IPS DF 19.7 (cell line): Measurements from ENCODE around the gene PTPN12.
"Not testable (repeated sequence)": the region's sequence is repeated elsewhere in the genome, so short reads cannot be mapped to it uniquely, and the experiment has no call there.

Source experiments
- DNase-seq: peaks from one replicate; pipeline ENCODE4 v3.0.0-alpha.2; 2013; ENCODE audit warnings: low read depth, low spot score

Gene PTPN12

DNA sequence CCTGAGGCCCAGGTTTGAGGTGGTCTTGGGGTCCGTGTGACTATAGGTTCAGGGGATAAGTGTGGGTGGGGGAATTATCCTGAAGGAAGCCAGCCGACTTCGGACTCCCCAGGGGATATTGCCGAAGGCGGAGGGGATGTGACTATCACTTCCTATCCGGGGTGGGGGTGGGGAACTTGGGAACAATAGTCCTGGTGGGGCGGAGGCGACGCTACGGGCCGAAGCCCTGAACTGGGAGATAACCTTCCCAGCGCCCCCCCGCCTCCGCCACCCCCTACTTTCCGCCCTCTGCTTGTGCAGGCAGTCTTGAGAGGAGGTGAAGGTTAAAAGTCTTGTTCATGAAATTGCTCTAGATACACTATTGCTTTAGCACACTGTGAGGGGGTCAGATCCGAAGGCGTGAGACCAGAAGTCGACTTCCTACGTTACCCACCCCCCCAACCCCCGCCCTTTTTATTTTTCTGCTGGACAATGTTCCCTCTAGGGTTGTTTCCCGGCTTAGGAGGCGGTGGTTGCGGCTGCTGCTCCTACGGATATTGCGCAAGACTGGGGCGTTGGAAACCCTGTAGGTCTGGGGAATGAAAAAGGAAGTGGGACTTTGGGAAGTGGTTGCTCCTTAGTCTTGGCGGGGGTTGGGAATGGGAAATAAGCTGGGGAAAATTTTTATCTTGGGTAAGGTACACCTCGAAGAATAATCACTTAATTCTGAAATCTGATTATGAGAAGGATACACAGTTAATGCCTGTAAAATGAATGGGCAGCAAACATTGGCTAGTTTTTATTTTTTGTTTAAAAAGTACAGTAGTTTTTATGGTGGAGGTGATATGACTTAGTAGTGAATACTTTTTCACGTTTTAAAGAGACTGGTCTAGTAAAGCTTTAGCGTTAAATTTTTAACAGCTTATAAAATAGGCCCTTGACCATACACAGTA lies 1.5 kb downstream of the PTPN12 start:
- no peak for DNase-seq

DNA sequence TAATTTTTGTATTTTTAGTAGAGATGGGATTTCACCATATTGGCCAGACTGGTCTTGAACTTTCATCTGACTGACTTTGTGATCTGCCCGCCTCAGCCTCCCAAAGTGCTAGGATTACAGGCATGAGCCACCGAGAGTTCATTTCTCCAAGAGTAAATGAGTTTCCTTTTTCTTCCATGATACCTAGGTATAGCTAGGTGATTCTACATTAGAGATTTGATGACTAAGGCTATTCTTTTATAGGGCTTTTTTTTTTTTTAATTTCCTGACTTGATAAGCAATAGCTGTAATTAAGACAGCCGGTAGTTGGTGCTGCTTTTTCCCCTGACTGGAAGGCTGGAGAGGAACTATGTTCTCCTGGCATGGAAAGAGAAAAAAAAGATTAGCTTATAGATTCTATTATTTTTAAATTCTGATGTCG lies 3.3 kb downstream of the PTPN12 start:
- no peak for DNase-seq

DNA sequence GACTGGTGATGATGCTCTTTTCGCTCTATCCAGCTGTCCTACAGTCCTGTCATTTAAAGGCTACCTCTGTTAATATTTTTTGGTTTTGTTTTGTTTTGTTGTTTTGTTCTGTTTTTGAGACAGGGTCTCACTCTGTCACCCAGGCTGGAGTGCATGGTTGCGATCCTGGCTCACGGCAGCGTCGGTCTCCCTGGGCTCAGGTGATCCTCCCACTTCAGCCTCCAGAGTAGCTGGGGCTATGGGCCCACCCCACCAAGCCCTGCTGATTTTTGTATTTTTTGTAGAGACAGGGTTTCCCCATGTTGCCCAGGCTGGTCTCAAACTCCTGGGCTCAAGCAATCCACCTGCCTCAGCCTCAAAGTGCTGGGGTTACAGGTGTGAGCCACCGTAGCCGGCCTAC lies 3.9 kb downstream of the PTPN12 start:
- DNase-seq: not testable (repeated sequence)

DNA sequence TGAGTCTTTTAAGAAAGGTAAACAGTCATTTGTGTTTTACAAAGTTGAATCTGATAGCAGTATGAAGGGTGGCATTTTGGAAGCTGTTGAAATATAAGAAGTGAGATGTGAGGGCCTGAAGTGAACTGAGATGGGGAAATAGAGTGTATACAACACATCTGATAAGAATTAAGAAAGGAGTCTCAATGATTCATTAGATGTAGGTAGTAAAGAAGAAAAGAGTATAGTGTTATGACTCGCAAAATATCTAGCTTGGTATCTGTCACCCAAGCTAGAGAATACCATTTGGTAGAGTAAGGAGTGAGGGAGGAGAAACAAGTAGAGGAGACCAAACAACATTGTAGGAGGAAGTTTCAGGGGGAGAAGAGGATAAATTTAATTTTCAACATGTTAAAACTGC lies 5.3 kb downstream of the PTPN12 start:
- DNase-seq: no peak

DNA sequence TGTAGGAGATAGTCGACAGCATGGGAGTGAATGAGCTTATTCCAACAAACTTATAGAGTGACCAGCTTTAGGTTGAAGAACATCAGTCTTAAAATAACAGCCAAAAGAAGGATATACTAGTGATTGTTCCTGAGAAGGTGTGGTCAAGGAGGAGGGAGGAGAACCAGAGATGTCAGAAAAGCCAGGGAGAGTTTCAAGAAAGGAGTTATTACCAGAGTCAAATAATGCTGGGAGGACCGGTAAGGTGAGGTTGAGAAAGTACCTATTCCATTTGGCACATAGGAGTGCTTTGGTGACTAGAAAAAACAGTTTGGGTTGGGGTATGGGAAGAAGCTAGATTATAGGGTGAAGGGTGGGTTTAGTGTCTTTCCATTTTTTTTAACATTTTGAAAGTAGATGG lies 5.8 kb downstream of the PTPN12 start:
- DNase-seq: no peak

DNA sequence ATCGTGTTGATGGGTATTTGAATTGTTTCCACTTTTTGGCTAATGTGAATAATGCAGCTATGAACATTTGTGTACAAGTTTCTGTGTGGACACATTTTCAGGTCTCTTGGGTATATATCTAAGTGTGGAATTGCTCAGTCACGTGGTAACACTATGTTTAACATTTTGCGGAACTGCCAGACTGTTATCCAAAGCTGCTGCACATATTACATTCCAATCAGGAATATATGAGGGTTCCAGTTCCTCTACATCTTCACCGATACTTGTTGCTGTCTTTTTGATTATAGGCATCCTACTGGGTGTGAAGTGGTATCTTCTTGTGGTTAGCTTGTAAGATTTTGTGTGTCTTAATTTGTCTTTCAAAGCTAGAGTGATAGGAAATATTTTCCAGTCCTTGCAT lies 6.8 kb downstream of the PTPN12 start:
- DNase-seq: no peak

DNA sequence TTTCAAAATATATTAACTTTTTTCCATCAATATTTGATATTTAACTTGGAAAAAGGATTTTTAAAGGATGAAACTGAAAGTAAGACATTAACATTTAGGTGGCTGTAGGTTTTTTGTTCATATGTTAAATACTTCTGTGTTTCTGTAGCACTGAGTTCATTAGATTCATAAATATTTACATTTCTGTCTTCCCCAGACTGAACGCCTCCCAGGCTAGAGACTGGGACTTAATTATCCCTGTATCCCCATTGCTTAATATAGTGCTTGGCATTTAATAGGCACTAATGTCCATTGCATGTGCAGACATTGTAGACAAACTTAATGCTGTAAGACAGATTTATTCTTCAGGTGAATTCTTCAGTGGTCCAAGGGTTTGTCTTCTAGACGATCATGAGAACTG lies 7.4 kb downstream of the PTPN12 start:
- DNase-seq: no peak

DNA sequence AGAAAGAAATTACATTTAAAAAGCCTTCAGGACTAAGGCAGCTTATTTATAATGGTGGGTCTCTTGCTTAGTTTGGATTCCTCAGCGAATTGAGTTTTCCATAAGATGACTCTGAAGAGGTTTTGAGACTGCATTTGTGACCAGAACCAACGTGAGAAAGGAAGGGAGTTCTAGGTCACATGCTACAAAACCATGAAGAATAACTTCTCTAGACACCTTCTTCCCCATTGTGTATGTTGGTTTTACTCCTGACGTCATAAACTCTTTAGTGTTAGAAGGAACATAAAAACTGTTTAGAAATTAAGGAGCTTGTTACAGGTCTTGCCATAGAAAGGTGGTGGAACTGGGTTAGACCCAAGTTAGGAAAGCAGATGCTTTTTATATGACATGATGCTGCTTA lies 11.1 kb downstream of the PTPN12 start:
- no peak for DNase-seq

DNA sequence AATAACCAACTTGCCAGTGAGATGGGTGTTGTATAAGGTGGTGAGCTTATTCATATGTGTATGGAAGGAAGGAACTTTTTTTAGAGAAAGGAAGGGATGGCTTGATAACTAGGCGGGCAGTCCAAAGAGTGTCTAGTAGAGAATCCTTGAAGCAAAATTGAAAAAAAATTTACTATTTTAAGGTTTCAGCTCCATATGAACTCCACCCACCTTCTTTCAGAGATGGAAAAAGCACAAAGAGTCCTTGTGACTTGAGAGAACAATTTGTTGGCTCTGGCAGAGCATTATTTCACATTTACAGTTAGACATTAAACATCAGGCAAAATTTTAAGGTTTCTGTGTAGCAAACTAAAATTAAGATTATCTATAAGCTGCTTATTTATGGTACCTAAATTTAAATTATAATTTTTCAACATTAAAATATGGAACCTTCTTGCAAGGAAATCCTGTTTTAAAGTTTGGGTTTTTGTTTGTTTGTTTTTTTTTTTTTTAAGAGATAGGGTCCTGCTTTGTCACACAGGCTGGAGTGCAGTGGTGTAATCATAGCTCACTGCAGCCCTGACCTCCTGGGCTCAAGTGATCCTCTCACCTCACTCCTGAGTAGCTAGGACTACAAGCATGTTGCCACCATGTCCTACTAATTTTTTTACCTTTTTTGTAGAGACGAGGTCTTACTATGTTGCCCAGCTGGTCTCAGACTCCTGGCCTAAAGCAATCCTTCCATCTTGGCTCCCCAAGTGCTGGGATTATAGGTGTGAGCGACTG lies 12.2 kb downstream of the PTPN12 start:
- DNase-seq: no peak

DNA sequence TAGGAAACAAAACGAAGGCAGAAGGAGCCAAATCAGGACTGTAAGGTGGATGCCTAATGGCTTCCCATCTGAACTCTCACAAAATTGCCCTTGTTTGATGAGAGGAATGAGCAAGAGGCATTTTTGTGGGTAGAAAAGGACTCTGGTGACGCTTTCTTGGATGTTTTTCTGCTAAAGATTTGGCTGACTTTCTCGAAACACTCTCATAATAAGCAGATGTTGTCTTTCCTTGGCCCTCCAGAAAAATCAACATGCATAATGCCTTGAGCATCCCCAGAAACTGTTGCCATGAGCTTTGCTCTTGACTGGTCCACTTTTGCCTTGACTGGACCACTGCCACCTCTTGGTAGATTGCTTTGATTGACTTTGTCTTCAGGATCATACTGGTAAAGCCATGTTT lies 13.5 kb downstream of the PTPN12 start:
- no peak for DNase-seq

DNA sequence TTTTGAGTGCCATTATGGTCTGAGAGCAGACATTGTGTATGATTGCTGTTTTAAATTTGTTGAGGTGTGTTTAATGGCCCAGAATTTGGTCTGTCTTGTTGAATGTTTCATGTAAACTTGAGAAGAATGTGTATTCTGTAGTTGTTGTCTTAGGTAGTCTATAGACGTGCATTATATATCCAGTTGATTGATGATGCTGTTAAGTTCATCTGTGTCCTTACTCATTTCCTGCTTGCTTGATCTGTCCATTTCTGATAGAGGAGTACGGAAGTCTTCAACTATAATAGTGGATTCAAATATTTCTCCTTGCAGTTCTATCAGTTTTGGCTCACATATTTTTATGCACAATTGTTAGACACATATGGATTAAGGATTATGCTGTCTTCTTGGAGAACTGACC lies 16.0 kb downstream of the PTPN12 start:
- no peak for DNase-seq

DNA sequence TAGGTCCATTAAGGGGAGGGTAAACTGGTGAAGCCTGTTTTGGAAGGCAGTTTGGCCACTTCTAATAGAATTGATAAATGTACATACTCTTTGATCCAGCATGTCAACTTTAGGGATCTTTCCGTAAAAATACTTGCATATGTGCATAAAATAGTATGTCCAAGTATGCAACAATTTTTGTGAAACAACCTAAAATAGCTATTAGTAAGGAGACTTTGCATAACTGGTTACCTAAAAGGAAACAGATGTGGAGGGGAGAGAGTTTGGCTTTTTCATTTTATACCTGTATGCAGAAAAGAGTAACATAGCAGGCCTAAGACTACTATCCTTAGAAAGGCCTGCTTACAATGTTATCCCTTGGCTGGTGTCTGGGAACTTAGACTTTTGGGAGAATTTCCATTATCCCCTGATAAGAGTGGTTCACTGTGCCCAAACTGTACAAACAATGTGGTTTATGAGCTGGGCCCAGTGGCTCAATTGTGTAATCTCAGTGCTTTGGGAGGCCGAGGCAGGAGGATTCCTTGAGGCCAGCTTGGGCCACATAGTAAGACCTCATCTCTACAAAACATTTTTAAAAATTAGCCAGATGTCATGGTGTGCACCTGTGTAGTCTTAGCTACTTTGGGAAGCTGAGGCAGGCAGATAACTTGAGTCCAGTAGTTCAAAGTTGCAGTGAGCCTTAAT lies 21.3 kb downstream of the PTPN12 start:
- DNase-seq: no peak

DNA sequence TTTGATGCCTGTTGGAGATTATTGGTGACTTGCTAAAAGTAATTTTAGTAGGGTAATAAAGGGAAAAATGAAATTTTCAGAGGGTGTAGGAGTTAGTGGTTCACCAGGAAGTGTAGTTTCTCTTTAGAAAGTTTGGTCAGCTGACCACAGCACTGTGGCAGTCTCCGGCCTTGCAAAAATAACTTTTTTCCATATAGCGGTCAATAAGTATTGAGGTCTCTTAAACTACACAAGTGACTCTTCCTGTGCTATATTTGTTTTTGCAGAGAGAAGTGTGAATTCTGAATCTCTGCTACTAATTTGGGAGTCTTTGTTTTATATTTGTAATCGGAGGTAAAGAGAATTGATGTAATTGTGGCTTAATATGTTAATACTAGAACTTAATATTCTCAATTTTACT lies 24.3 kb downstream of the PTPN12 start:
- no peak for DNase-seq

DNA sequence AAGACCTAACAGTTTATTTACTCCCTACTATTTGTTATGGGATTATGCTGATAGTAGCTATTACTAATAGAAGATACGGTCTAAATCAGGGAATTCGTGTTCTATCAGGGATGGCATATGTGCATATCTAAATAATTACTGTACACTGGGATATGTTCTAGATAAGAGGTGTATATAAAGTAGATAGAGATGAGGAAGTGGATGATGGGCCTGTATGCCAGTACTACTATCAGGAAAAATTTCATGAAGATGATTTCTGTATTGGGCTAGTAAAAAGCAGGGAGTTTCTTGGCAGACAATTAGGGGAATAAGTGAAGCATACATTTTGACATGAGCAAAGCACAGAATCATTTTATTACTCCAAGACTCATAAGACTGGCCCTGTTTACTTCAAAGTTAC lies 26.2 kb downstream of the PTPN12 start:
- DNase-seq: no peak

DNA sequence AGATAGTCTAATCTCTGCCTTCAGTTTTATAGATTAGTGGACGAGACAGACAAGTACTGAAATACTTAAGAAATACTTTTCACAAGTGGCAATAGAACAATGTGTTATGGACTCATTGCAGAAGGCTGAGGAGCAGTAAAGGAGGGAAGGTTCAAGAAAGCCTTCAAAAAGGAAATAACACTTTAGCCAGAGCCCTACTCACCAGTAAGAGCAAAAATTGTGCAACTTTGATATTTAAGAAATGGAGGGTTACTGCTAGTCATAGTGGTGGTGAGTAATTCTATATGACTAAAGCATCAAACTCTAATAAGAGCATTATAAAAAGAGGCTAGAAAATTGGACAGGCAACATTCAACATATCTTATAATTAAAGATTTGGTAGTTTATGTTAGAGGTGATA lies 28.8 kb downstream of the PTPN12 start:
- DNase-seq: no peak

DNA sequence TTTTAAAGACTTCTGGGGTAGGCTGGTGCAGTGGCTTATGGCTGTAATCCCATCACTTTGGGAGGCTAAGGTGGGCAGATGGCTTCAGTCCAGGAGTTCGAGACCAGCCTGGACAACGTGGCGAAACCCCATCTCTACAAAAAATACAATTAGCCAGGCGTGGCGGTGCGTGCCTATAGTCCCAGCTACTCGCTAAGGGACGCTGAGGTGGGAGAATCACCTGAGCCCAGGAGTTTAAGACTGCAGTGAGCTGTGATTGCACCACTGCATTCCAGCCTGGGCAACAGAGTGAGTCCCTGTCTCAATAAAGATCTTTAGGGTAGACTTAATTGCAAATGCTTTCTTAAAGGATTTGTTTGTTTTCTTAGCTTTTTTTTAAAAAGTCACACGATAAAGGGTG lies 29.3 kb downstream of the PTPN12 start:
- DNase-seq: no peak

DNA sequence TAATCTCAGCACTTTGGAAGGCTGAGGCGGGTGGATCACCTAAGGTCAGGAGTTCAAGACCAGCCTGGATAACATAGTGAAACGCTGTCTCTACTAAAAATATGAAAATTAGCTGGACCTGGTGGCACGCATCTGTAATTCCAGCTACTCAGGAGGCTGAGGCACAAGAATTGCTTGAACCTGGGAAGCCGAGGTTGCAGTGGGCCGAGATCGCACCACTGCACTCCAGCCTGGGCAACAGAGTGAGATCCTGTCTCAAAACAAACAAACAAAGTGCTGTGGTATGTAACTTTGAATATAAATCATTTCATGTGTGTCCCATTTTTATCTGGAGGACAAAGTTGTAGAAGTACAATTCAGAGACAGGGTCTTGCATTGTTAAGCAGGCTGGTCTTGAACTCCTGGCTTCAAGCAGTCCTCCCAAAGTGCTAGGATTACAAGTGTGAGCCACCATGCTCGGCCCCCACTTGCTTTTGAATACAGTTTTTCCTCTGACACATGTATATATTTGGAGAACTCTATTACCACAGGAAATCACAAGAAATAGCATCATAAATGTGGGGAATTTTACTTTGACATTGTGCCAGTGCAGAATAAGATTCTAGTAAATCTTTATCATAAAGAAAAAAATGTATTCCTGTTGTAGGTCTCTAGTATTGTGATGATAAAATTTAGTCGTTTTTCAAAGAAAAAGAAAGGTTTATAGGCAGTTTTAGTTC lies 32.6 kb downstream of the PTPN12 start:
- DNase-seq: no peak

DNA sequence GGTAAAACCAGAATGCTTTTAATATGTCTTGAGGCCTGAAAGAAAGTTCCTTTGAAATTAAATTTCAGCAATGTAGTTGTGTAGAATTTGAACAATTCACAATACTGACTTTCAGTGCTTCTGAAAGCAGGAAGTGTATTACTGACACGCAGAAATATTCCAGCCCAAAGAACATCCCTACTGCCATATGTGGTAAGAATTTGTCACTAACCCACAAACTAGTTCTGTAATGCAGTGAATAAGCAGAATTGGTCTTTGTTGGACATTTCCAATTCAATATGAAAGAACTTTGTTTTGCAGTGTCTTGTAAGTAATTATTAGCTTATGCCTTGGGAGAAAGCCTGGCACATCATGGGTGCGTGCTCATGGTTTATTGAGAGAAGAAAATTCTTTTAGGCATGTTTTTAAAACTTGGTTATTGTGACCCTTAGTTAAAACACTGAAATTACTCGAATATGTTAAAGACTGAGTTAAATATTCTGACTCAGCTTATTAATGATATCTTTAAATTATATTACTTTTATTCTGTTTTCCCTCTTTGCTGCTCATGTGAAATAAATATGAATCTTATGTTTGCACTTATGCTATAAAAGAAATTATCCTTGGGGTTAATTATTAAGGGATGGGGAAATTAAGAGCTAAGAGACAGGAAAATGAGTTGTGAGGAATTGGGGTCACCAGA lies 33.4 kb downstream of the PTPN12 start:
- no peak for DNase-seq

DNA sequence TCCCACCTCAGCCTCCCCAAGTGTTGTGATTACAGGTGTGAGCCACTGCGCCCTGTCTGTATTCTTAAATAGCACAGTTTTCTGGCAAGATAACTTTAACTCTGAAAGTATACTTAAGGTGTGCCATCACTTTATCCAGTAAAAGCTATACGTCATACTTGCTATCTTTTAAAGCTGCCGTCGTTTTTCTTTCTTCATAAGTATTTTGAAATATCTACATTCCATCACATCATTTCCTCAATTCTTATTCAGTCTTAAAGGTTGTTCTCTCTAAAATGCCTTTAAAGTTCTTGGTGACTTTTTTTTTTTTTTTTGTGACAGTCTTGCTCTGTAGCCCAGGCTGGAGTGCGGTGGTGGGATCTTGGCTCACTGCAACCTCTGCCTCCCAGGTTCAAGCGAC lies 34.7 kb downstream of the PTPN12 start:
- no peak for DNase-seq

DNA sequence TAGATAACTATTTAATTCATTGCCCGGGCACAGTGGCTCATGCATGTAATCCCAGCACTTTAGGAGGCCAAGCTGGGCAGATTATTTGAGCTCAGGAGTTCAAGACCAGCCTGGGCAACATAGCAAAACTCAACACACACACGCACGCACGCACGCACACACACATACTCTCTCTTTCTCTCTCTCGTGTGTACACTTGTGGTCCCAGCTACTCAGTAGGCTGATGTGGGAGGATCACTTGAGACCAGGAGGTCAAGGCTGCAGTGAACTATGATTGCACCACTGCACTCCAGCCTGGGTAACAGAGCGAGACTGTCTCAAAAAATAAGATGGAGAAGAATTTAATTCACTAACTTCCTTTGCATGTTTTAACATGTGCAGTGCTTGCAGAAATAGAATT lies 38.1 kb downstream of the PTPN12 start:
- no peak for DNase-seq

DNA sequence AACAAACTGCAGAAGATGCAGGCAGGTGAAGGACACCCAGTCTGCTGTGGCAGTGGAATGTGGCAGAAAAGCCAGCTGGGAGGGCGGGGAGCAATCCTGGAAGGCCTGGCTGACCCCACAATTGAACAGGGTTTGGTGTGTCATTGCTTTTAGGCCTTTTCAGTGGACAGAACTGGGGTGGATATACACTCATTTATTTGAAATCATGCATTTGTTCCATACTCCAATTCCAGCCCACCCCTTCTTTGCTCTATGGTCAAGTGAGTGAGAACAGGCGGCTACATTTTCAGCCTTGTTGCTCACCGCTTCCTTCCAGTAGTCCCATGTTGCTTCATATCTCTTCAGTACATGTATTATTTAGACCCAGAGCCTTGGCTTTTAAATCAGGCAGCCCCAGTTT lies 39.8 kb downstream of the PTPN12 start:
- no peak for DNase-seq
